GM18868 (cell line): Measurements from ENCODE around the gene KCNAB1.
"Not testable (repeated sequence)": the region's sequence is repeated elsewhere in the genome, so short reads cannot be mapped to it uniquely, and the experiment has no call there.

Experiments used
- ATAC-seq: cut with Tn5 transposase; IDR thresholded peaks from one replicate; pipeline ENCODE4 v1.9.1; 2021; ENCODE audit warnings: mild to moderate bottlenecking, moderate library complexity; ENCODE audit not compliant: unreplicated experiment

The KCNAB1 gene

DNA sequence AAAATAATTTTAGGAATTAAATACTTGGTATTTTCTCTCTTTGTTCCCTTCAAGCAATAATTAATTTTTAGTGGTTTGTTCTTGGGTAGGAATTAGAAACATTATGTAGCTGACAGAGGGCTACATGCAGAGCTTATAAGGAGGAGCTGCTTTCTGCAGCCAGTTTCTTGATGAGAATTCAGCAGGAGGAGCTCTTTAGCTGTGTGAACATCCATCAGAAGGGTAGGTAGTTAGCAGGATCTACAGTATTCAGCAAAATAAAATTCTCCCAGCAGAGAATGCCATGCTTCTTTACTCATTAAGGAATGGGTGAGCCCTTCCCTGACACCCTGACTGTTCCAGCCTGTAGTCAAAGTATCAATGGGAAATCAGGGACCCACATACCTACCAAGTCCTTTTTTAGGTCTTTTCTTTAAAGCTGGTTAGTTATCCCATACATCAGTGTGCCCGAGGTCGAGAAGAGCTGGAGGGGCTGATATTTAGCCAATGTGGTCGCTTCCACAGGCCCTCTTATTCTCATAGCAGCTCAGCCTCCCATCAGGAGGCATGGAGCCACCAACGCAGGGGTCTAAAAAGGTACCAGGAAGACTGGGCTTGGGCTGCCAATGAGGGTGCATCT is 54.0 kb downstream of the KCNAB1 start:
- no peak for ATAC-seq

- no peak for ATAC-seq
Observed at GRCh38 chr3:156175570-156175969, 55.2 kb downstream of the KCNAB1 start.

- no peak for ATAC-seq
Observed at GRCh38 chr3:156176048-156176447, 55.7 kb downstream of the KCNAB1 start.

- ATAC-seq, result no peak
Observed at GRCh38 chr3:156176629-156177210, 56.3 kb downstream of the KCNAB1 start.

DNA sequence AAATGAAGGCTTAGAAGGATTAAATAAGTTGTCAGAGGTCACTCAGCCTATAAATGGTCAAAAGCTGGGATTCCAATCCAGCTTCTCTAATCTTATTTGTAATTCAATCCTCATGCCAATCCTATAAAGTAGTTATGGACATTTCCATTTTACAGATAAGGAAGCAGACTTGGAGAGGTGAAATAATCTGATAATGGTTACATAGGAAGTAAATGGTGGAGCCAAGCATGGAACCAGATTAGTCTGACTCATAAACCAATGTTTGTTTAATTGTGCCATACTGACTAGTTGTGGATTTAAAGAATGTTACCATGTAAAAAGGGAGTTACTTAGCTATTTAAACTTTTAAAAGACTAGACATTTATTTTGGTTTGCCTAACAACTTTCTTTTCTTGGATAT is 59.7 kb downstream of the KCNAB1 start:
- no peak for ATAC-seq

- ATAC-seq, result no peak
Observed at GRCh38 chr3:156181509-156181908, 61.1 kb downstream of the KCNAB1 start.

DNA sequence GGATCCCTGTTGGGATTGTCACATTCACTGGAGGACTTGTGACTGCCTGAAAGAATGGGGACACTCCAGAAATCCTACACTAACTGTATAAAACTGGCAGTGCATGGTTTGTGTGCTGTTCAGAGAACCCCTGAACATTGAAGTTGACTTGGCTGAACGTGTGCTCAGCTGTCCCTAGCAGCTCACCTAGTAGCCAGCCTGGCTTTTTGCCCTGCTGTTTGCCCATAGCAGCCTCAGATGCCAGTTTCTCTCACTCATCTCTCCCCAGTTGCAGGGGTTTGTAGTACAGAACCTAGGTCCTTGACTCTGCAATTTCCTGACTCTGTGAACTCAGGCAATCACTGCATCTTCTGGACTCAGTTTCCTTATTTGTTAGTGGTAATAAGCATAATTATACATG is 63.0 kb downstream of the KCNAB1 start:
- no peak for ATAC-seq

DNA sequence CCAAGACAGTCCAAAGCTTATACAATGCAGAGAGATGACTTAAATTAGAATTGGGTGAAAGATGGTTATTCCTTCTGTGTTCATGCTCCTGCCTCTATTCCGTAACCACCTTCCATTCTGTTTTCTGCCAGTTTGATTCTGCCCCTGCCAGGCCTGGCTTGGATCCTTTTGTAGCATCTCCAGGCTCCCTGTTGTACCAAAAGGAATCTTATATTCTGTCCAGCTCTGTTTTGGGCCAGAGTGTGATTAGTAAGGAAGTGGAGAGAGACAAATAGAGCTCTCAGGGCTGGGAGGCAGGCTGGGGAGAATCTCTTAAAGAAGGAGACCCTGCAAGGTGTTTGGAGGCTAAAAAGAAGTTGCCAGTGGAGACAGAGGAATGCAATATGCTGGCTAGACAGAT is 63.8 kb downstream of the KCNAB1 start:
- ATAC-seq, result no peak

DNA sequence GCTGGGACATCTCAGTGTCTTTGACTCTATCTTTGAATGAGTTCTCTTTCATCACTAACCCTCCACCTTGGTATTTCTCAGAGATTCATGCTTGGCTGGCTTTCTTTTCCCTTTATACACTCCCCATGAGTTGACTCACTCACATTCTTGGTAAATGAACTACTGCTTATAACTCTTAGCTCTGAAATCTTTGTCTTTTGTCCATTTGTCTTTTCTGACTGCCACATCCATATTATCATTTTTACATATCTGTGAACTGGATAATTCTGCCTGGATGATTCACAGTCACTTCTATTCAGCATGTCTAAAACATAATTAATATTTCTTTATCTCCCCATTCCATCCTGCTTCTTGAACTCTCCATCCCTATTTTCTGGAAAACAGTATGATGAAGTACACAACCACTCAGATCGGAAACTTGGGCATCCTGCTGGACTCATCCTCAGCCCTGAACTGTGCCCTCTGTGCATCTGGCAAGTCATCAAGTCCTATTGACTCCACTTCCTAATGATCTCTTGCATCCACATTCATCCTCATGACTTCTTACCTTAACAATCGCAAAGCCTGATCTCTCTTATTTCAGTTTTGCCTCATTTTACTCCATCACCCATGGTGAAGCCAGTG is 66.9 kb downstream of the KCNAB1 start:
- ATAC-seq, result no peak

- ATAC-seq, result no peak
Observed at GRCh38 chr3:156188757-156189156, 68.4 kb downstream of the KCNAB1 start.

DNA sequence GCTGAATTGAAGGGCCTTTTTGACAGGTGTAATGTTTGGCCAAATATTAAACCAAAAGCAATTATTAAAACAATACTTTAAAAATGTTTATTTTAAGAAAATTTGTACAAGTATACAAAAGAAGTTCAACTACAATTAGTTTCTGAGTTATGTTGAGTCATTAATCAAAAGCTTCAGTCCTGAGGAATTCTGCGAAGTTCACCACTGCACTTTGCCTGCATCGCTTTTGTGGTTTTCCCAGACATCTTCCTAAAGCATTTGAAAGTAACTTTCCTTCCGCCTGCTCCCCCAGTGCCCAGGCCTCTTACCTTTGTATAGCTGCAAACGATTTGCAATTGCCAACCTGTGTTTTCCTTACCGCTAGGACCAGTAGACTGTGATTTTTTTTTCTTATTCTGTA is 69.5 kb downstream of the KCNAB1 start:
- ATAC-seq, result no peak

DNA sequence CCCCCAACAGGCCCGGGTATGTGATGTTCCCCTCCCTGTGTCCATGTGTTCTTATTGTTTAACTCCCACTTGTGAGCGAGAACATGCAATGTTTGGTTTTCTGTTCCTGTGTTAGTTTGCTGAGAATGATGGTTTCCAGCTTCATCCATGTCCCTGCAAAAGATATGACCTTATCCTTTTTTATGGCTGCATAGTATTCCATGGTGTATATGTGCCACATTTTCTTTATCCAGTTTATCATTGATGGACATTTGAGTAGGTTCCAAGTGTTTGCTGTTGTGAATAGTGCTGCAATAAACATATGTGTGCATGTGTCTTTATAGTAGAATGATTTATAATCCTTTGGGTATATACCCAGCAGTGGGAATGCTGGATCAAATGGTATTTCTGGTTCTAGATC is 74.6 kb downstream of the KCNAB1 start:
- not testable (repeated sequence) for ATAC-seq

DNA sequence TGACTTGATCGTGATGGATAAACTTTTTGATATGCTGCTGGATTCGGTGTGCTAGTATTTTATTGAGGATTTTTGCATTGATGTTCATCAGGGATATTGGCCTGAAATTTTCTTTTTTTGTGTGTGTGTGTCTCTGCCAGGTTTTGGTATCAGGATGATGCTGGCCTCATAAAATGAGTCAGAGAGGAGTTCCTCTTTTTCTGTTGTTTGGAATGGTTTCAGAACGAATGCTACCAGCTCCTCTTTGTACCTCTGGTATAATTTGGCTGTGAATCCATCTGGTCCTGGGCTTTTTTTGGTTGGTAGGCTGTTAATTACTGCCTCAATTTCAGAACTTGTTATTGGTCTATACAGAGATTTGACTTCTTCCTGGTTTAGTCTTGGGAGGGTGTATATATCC is 76.8 kb downstream of the KCNAB1 start:
- not testable (repeated sequence) for ATAC-seq

DNA sequence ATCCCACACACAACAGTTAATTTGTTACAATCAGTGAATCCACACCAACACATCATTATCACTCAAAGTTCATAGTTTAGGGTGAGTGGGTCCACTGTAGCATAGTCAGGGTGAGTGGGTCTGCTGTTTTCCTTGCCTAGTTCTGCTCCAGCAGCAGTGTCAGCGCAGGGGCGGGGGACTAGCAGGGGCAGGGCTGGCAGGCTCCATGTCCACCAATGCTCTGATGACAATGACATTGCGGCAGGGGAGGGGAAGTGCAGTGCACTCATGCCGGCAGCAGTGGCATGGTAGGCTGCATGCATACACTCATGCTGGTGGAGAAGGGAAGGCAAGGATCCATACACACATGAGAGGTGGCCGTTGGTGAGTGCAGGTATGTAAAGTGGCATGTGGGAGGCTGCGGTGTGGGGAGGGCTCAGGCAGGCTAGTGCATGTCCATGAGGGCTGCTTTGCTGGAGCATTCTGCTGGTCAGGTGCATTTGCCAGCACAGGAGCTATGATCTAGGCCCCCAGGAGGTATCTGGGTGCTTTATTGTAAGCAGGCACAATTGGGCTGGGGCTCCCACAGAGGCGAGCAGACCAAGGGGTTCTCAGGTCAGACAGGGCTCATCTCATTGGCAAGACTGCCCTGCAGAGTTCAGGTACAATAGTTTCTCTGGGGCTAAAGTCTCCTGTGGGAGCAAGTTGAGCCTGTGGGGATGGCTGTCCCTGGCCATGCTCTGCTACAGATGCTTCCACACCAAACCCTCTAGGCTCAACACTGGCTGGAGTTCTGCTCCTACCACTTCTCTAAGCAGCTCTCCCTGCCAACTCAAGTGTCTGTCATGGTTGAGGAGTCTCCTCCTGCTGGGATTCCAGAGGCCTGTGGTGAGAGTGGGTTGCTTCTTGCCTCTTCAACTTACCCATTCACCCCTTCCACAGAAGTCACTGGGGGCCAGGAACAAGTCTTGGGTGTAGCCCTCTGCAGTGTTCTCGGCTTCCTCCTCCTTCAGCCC is 81.3 kb downstream of the KCNAB1 start:
- ATAC-seq, result no peak

GRCh38 chr3:156206157-156206556 is 85.8 kb downstream of the KCNAB1 start:
- no peak for ATAC-seq

- no peak for ATAC-seq
Observed at GRCh38 chr3:156207802-156208685, 87.7 kb downstream of the KCNAB1 start.

DNA sequence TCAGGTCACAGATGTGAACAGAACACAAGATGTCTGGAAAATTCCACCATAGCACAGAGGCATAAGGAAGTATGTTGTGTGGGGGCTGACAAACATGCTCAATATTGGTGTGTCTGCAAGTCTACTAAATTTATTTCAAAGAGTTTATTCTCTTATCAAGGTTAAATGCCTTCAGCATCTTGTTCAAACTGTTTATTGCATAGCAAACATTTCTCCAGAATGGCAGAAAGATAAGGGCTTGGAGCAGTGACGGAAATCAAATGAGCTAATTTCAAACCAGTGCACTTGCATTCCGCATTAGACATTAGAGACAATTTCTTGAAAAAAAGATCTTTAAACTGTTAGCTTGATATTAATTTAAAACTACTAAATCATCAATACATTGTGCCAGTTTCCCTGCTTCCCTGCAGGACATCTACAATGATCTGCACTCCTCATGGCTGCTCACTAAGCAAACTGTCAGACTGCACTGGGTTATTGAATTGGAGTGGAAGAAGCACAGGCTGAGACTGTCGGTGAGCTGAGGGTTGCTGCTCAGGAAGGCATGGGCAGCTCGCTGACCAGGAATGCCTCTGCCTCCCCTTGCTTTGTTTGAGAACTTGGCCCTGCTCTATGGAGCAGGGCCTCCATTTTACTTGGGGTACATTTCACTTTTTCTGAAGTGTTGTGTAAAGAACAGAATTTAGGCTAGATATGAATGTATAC is 89.4 kb downstream of the KCNAB1 start:
- no peak for ATAC-seq

- no peak for ATAC-seq
Observed at GRCh38 chr3:156211583-156211982, 91.2 kb downstream of the KCNAB1 start.

DNA sequence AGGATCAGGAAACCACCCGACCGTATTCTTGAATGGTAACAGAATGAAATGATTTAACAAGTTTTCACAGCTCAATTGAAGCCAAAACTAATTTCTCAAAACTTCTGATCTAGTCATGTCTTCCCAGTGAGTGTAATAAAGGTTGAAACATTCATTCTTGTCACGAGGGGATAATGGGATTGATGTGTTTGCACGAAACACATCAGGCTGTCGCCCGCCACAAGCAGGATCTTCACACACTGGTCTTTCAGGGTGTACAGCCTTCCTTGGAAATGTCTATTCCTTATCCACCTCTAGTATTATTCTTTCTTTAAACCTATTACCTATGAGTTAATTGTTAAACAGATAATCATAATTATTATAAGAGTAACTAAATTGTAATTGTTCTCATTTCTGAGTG is 94.3 kb downstream of the KCNAB1 start:
- ATAC-seq, result no peak

GRCh38 chr3:156215751-156216150 is 95.4 kb downstream of the KCNAB1 start:
- no peak for ATAC-seq
